Thyroid gland (tissue), 4 donors: Measurements from ENCODE around the gene SLC24A4.

Source experiments
- CTCF ChIP-seq, 6 experiments: fragments of 200-600 bp in 3 of 6; fragments of 450-650 bp in 3 of 6; sonication (generic) in 3 of 6; IDR thresholded peaks; one replicate each; pipeline ENCODE4 v1.5.1; 2016 to 2019; ENCODE audit warnings: antibody characterized with exemption in 6 of 6, mild to moderate bottlenecking in 2 of 6, inconsistent platforms in 1 of 6, moderate library complexity in 1 of 6
- POLR2A ChIP-seq, 2 donors: fragments of 450-650 bp; IDR thresholded peaks; one replicate each; pipeline ENCODE4 v1.6.1; 2017; ENCODE audit warnings: antibody characterized with exemption in 2 of 2, mild to moderate bottlenecking in 2 of 2, moderate library complexity in 1 of 2

- TF ChIP-seq CTCF (IDR thresholded peaks at IDR 0.05) (no peak), POLR2A (IDR thresholded peaks at IDR 0.05) (no peak)
Observed at GRCh38 chr14:92415969-92416368, 93.0 kb downstream of the SLC24A4 start.
